Lung microvascular endothelial cell (primary cell): Measurements from ENCODE around the gene CPED1. TPM values are rescaled to one million over a fixed set of nuclear protein-coding genes. Genes with fewer than 3 reads are reported as not detected.
A peak's percentile ranks its signal among the peaks of the same experiment; 100 is the strongest.
"Not testable (repeated sequence)": the region's sequence is repeated elsewhere in the genome, so short reads cannot be mapped to it uniquely, and the experiment has no call there.

Experiments used
- DNase-seq, 2 donors: peaks; one replicate each; pipeline versions ENCODE4 v3.0.0 to v3.0.0-alpha.2; 2010; ENCODE audit warnings: low read depth in 2 of 2
- total RNA-seq: library from RNA; depleted of rRNA; stranded (reverse); fragments of >200 nt; gene quantifications from 2 replicates; pipeline ENCODE4 v1.2.1, GENCODE V29; 2014

CPED1 gene
- total RNA-seq, 1 donor from 2014 or later: 0.20 TPM

DNA sequence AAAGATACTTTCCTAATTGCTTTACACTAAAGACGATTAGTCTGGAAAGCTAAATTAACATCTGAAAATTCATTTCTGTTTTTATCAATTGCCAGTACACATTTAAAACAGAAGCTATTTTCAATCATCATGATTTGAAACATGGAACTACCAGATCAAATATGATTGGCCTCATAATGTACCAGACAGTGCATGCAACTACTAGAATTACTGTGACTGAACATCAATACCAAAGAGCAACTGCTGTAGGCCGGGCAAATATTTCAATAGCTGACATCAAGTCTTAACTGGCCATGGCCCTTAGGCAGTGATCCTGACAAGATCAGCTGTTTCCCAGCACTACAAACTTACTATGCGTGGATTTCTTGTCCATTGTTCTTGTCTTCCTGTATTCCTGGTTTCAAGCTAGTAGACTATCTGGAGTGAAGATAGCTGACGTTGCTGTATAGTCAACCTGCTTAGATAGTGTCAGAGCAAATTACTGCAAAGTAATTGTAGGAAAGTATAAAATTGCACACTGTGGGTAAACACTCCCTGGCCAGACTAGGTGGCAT is 318.6 kb downstream of the CPED1 start:
- DNase-seq: peak in 1 of 2 donors; percentile 34

GRCh38 chr7:121313220-121313792 is 324.8 kb downstream of the CPED1 start:
- DNase-seq: no peak

GRCh38 chr7:121313793-121314676 is 325.5 kb downstream of the CPED1 start:
- DNase-seq: no peak

DNA sequence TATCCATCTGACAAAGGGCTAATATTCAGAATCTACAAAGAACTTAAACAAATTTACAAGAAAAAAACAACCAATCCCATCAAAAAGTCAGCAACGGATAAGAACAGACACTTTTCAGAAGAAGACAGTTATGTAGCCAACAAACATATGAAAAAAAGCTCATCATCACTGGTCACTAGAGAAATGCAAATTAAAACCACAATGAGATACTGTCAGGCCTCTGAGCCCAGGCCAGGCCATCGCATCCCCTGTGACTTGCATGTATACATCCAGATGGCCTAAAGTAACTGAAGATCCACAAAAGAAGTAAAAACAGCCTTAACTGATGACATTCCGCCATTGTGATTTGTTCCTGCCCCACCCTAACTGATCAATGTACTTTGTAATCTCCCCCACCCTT is 326.7 kb downstream of the CPED1 start:
- DNase-seq: not testable (repeated sequence)

GRCh38 chr7:121322460-121322859 is 333.9 kb downstream of the CPED1 start:
- no peak for DNase-seq

- no peak for DNase-seq
These were observed 335.2 kb downstream of the CPED1 start for GRCh38 chr7:121323515-121324302.

GRCh38 chr7:121327671-121328070 is 339.2 kb downstream of the CPED1 start:
- no peak for DNase-seq

DNA sequence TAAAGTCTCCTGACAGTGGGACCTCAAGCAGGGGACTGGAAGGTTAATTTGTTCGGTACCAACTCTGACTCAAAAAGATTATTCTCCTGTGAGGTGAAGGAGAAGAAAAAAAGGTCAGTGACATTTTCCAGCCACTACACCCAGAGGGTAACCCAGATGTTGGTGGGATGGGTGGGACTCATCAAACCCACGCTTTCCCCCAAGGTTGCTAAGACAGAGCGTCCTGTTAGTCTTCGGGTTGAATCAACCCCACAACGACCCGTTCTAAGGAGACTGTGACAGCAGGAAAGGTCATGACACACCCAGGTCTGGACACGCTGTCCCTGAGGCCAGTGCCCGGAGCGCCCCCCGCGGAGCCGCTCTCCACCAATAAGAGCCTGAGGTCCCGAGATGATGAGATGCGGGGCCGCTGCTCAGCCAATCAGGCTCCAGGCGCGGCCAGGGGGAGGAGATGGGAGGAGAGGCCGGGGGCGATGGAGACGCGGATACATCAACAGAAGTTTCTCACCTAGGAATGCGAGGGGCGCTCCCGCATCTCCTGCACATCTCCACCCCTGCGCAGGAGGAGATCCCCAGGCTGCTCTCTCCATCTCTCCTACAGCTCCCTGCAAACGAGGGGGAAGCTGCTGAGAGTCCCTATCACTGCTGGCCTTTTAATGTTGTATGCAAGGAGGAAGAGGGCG is 340.1 kb downstream of the CPED1 start, which contains the start of gene WNT16:
TSS of gene WNT16 (plus strand) at position 493 of the 683 bp plus-strand sequence. CDS start 293 bp downstream, outside the sequence.
- DNase-seq: no peak

GRCh38 chr7:121329191-121330052 is 340.9 kb downstream of the CPED1 start:
- DNase-seq: no peak

- peak in 1 of 2 donors; percentile 7 for DNase-seq
These were observed 341.7 kb downstream of the CPED1 start for GRCh38 chr7:121330053-121330833.

DNA sequence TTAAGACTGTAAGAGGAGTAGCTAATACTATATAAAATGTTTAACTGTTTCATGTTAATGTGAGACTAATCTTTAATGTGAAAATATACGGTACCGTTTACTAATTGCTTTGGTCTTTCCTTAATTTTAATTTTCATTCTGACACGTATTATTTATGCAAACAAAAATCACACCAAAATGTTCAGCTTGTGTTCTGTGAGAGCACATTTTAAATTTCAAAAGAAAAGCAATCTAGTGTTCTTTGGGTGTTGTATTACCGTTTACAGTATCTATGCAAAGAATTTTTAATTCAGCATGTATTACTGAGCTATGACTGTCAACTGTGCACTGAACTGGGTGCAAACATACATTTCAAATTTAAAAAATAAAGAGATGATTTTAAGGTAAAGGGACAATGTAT is 342.5 kb downstream of the CPED1 start:
- DNase-seq: no peak

GRCh38 chr7:121331574-121331973 is 343.1 kb downstream of the CPED1 start:
- no peak for DNase-seq

DNA sequence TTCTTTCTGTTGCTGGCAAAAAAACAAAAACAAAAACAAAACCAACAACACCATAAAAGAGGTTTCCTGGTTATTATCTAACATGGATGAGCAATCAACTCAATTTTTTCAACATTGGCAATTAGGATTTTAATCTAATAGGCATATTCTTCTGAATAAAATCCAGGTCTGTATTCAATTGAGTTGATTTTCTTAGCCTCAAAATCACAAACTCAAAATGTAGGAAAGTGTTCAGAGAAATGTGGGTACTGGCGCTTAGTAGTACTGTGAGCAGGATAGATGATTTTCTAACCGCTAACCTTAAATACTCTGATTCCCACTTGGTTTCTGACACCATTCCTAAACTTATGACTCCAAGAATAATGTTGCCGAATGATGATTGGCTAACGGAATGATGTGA is 345.9 kb downstream of the CPED1 start:
- no peak for DNase-seq

GRCh38 chr7:121334875-121335648 is 346.6 kb downstream of the CPED1 start:
- no peak for DNase-seq

GRCh38 chr7:121336579-121336978 is 348.1 kb downstream of the CPED1 start:
- no peak for DNase-seq

GRCh38 chr7:121337398-121337797 is 348.9 kb downstream of the CPED1 start:
- no peak for DNase-seq

DNA sequence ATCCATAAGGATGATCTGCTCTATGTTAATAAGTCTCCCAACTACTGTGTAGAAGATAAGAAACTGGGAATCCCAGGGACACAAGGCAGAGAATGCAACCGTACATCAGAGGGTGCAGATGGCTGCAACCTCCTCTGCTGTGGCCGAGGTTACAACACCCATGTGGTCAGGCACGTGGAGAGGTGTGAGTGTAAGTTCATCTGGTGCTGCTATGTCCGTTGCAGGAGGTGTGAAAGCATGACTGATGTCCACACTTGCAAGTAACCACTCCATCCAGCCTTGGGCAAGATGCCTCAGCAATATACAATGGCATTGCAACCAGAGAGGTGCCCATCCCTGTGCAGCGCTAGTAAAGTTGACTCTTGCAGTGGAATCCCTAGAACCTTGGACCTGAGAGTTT is 350.6 kb downstream of the CPED1 start:
- no peak for DNase-seq

GRCh38 chr7:121341933-121342332 is 353.4 kb downstream of the CPED1 start:
- DNase-seq: no peak

- DNase-seq: no peak
These were observed 354.1 kb downstream of the CPED1 start for GRCh38 chr7:121342631-121343030.
